Measurements from ENCODE around the gene CABYR.

The CABYR gene

DNA sequence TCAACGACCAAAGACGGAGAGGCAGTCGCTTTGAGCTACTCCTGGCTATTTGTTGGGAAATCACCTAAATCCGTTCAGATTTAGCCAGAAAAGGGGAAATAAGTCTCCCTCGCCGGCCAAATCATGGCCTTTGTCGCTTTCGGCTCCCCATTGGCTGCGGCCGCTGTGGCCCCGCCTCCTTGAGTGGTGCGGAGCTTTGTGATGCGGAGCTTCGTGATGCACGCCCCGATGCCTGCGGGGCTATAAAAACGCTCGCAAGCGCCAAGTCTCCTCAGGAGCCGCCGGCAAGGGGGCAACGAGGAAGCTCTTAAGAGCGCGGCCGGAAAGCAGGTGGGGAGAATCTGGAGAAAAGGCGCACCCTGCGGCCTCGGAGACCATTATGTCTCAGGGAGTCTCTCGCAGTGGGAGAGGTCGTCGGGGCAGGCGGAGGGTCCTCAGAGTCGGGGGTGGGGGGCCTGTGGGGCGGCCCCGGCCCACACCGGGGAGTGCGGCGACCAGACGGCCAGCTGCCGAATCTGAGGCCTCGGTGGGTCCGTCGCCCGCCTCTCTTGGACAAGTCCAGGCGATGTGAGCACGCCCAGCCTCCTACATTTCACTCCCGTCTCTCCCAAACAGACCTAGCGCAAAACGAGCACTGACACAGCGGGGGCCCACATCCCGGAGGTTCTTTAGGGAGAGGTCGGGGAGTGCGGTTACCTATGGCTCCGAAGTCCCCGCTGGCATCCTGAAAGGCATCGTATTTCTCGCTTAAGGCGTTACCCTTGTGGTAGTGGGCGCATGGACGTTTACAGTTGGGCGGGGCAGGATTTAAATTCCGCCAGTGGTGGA is at the start of gene CABYR:
CABYR (plus strand) TSS at position 274 of the 828 bp plus-strand sequence. CDS start 4,053 bp downstream, outside the sequence.
- Histone ChIP-seq H3K4me1 (ENCODE audit: insufficient read depth, low read length) (no peaks in the 10 kb centered on the region), H2AFZ (ENCODE audit: low read depth, low read length) (no peak within 1 kb of the TSS)

DNA sequence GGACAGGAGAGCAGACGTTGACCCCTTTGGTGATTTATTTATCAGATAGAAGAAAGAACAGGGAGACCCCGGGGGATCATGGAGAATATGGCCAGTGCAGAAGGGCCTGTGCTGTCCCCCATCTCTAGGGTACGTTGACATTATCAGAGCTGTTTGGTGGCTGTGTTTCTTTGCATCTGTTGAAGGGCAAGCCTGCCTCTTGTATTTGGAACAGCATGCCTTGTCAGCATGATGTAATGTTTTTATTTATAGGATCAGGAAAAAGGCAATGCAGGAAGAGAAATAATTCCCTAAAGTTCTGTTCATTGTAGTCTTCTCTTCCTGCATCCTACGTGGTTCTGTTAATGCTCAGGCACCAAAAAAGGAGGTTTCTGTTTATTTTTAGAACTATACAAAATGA is 49.8 kb upstream of the CABYR start:
- Histone ChIP-seq H3K27me3 (ENCODE audit: insufficient read depth, low read length) (no peaks in the 10 kb centered on the region), H2AFZ (ENCODE audit: low read depth, low read length) (no peak overlapping the region), H3K4me1 (ENCODE audit: insufficient read depth, low read length) (peaks cover 3% of the 10 kb centered on the region), H3K4me3 (ENCODE audit: low read length) (no peak overlapping the region), H3K9me3 (ENCODE audit: low read length) (no peaks in the 10 kb centered on the region), H3K36me3 (ENCODE audit: insufficient read depth, low read length) (peaks cover 5% of the 10 kb centered on the region)

More for the DNA sequence above, at the start of gene CABYR:
- H3K4me3 ChIP-seq (ENCODE audit: low read length), result no peak within 1 kb of the TSS
- no peaks in the 10 kb centered on the region for H3K9me3 ChIP-seq (ENCODE audit: low read length)
- H3K27me3 ChIP-seq (ENCODE audit: insufficient read depth, low read length), result no peaks in the 10 kb centered on the region
- no peaks in the 10 kb centered on the region for H3K36me3 ChIP-seq (ENCODE audit: insufficient read depth, low read length)

DNA sequence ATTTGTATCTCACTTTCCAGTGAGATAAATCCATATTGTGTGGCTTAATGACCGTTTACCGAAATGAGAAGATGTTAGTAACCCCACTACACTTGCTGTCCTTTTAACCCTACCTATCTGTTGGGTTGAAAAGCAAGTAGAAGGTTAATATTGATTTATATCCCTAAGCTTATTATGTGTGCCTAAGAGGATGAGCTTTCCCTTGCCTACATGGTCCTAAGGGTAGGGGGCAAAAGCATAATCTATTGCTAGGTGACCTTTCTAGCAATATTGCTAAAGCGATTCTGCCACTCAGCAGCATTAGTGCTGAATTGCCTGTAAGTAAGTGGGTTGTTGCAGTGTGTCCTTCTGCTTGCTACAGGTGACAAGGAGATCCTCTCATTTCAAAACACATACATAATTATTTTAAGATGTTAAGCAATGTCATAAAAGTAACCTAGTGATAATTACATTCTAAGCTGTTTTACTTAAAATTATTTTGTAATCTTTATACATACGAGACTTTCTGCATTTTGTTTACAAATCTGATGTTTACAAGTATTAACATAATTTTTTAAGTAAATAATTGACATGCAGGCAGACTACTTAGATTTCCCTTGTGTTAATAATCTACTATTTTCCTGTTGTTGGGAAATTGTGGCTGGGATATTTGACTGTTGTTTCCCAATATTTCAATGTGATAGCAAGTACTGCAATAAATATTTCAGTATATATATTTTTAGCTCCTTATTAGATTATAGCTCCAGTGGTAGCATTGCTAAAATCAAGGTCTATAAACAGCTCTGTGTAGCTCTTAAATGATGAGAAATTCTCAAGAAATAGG is 49.1 kb upstream of the CABYR start:
- Histone ChIP-seq H3K36me3 (ENCODE audit: insufficient read depth, low read length) (peaks cover 5% of the 10 kb centered on the region), H2AFZ (ENCODE audit: low read depth, low read length) (no peak overlapping the region), H3K4me3 (ENCODE audit: low read length) (no peak overlapping the region), H3K9me3 (ENCODE audit: low read length) (no peaks in the 10 kb centered on the region), H3K4me1 (ENCODE audit: insufficient read depth, low read length) (peaks cover 3% of the 10 kb centered on the region), H3K27me3 (ENCODE audit: insufficient read depth, low read length) (no peaks in the 10 kb centered on the region)

DNA sequence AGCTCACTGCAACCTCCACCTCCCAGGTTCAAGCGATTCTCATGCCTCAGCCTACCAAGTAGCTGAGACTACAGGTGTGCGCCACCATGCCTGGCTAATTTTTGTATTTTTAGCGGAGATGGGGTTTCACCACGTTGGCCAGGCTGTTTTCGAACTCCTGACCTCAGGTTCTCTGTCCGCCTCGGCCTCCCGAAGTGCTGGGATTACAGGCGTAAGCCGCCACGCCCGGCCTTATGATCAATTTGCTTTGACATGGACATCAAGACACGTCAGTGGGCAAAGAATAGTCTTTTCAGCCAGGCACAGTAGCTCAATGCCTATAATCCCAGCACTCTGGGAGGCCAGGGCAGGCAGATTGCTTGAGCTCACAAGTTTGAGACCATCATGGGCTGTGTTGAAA is 48.0 kb upstream of the CABYR start:
- H2AFZ ChIP-seq (ENCODE audit: low read depth, low read length), result no peak overlapping the region
- H3K9me3 ChIP-seq (ENCODE audit: low read length), result no peaks in the 10 kb centered on the region
- no peaks in the 10 kb centered on the region for H3K27me3 ChIP-seq (ENCODE audit: insufficient read depth, low read length)
- no peak overlapping the region for H3K4me3 ChIP-seq (ENCODE audit: low read length)
- H3K36me3 ChIP-seq (ENCODE audit: insufficient read depth, low read length), result no peaks in the 10 kb centered on the region
- H3K4me1 ChIP-seq (ENCODE audit: insufficient read depth, low read length), result peaks cover 3% of the 10 kb centered on the region

- no peaks in the 10 kb centered on the region for H3K27me3 ChIP-seq (ENCODE audit: insufficient read depth, low read length)
- H3K4me1 ChIP-seq (ENCODE audit: insufficient read depth, low read length), result no peaks in the 10 kb centered on the region
- no peaks in the 10 kb centered on the region for H3K9me3 ChIP-seq (ENCODE audit: low read length)
- no peak overlapping the region for H2AFZ ChIP-seq (ENCODE audit: low read depth, low read length)
- H3K36me3 ChIP-seq (ENCODE audit: insufficient read depth, low read length), result peaks cover 3% of the 10 kb centered on the region
- no peak overlapping the region for H3K4me3 ChIP-seq (ENCODE audit: low read length)
These were observed 44.3 kb upstream of the CABYR start for GRCh38 chr18:24094561-24094960.

DNA sequence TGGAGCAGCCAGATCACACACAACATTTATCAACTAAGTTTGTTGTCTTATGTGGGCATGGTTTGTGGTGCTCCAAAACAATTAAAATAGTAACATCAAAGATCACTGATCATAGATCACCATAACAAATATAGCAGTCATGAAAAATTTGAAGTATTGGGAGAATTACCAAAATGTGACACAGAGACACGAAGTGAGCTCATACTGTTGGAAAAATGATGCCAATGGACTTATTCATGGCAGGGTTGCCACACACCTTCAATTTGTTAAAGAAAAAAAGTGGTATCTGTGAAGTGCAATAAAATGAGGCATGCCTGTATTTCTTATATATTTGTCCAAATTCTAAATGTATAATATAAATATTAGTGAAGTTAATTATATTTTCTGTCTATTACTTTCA is 42.9 kb upstream of the CABYR start:
- no peaks in the 10 kb centered on the region for H3K9me3 ChIP-seq (ENCODE audit: low read length)

GRCh38 chr18:24103320-24104021 is 35.4 kb upstream of the CABYR start:
- no peak overlapping the region for H3K4me3 ChIP-seq (ENCODE audit: low read length)
- H3K36me3 ChIP-seq (ENCODE audit: insufficient read depth, low read length), result peaks cover 7% of the 10 kb centered on the region
- H2AFZ ChIP-seq (ENCODE audit: low read depth, low read length), result no peak overlapping the region
- no peaks in the 10 kb centered on the region for H3K27me3 ChIP-seq (ENCODE audit: insufficient read depth, low read length)
- H3K9me3 ChIP-seq (ENCODE audit: low read length), result no peaks in the 10 kb centered on the region
- H3K4me1 ChIP-seq (ENCODE audit: insufficient read depth, low read length), result no peaks in the 10 kb centered on the region

More for the DNA sequence above, 42.9 kb upstream of the CABYR start:
- Histone ChIP-seq H3K27me3 (ENCODE audit: insufficient read depth, low read length) (no peaks in the 10 kb centered on the region), H2AFZ (ENCODE audit: low read depth, low read length) (no peak overlapping the region), H3K4me3 (ENCODE audit: low read length) (no peak overlapping the region), H3K4me1 (ENCODE audit: insufficient read depth, low read length) (no peaks in the 10 kb centered on the region), H3K36me3 (ENCODE audit: insufficient read depth, low read length) (peaks cover 3% of the 10 kb centered on the region)

DNA sequence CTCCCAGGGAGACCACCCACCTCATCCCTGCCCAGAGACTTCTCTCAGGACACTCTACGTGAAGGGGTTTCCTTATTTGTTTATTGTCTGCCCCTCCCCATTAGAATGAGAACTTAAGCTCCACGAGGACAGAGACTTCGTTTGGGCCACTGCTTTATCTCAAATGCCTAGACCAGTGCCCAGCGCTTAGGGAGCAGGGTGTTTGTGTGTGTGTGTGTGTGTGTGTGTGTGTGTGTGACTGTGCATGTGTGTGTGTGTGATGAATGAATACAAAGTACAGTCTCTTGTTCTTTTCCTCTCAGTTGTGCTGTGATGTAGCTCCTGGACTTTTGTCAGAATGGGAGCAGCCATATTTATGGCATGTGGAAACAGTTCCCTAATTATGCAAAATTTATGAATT is 34.4 kb upstream of the CABYR start:
- Histone ChIP-seq H3K4me1 (ENCODE audit: insufficient read depth, low read length) (no peaks in the 10 kb centered on the region), H3K9me3 (ENCODE audit: low read length) (no peaks in the 10 kb centered on the region), H2AFZ (ENCODE audit: low read depth, low read length) (no peak overlapping the region), H3K36me3 (ENCODE audit: insufficient read depth, low read length) (peaks cover 7% of the 10 kb centered on the region), H3K27me3 (ENCODE audit: insufficient read depth, low read length) (no peaks in the 10 kb centered on the region), H3K4me3 (ENCODE audit: low read length) (no peak overlapping the region)

- Histone ChIP-seq H3K36me3 (ENCODE audit: insufficient read depth, low read length) (no peaks in the 10 kb centered on the region), H3K9me3 (ENCODE audit: low read length) (no peaks in the 10 kb centered on the region), H3K4me1 (ENCODE audit: insufficient read depth, low read length) (no peaks in the 10 kb centered on the region), H2AFZ (ENCODE audit: low read depth, low read length) (no peak overlapping the region), H3K27me3 (ENCODE audit: insufficient read depth, low read length) (no peaks in the 10 kb centered on the region), H3K4me3 (ENCODE audit: low read length) (no peak overlapping the region)
These were observed 30.2 kb upstream of the CABYR start for GRCh38 chr18:24108641-24109040.

GRCh38 chr18:24111936-24112335 is 26.9 kb upstream of the CABYR start:
- Histone ChIP-seq H3K36me3 (ENCODE audit: insufficient read depth, low read length) (peaks cover 3% of the 10 kb centered on the region), H3K27me3 (ENCODE audit: insufficient read depth, low read length) (no peaks in the 10 kb centered on the region), H2AFZ (ENCODE audit: low read depth, low read length) (no peak overlapping the region), H3K4me1 (ENCODE audit: insufficient read depth, low read length) (no peaks in the 10 kb centered on the region), H3K4me3 (ENCODE audit: low read length) (no peak overlapping the region), H3K9me3 (ENCODE audit: low read length) (no peaks in the 10 kb centered on the region)

- Histone ChIP-seq H3K4me3 (ENCODE audit: low read length) (no peak overlapping the region), H3K9me3 (ENCODE audit: low read length) (no peaks in the 10 kb centered on the region), H3K27me3 (ENCODE audit: insufficient read depth, low read length) (no peaks in the 10 kb centered on the region), H2AFZ (ENCODE audit: low read depth, low read length) (no peak overlapping the region), H3K4me1 (ENCODE audit: insufficient read depth, low read length) (no peaks in the 10 kb centered on the region), H3K36me3 (ENCODE audit: insufficient read depth, low read length) (peaks cover 3% of the 10 kb centered on the region)
These were observed 26.4 kb upstream of the CABYR start for GRCh38 chr18:24112464-24112863.

DNA sequence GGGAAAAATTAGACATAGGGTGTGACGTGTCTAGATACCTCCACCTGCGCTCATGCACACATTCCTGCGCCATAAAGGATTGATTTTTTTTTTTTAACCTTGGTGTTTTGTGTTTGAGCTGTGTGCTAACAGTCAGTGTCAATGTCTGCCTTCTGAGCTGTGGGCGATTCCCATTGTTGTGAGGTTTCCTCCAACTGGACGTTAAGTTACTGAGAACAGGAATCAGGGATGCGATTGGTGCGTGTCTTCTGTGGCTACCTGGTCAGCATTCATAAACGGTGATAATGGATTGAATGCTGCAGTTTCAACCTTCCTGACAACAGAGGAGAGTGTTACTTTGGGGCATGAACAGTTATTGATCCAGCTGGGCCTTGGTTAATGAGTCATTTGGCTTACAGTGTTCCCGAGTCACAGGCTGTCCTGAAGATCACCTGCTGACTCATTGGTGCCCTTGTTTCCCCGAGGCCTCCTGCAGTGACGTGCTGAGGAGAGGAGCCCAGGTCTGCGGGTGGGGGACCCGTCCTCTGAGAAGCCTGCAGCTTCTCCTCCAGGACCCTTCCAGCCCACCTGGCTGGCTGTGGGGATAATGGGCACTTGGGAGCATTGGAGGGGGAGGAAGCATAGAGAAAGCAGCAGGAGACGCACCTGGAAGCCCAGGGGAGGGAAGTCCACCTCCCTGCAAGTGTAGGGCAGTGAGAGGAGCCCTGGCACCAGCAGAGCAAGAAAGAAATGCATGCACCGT is 25.8 kb upstream of the CABYR start:
- Histone ChIP-seq H3K36me3 (ENCODE audit: insufficient read depth, low read length) (peaks cover 3% of the 10 kb centered on the region), H3K27me3 (ENCODE audit: insufficient read depth, low read length) (no peaks in the 10 kb centered on the region), H3K4me3 (ENCODE audit: low read length) (no peak overlapping the region), H3K9me3 (ENCODE audit: low read length) (no peaks in the 10 kb centered on the region), H3K4me1 (ENCODE audit: insufficient read depth, low read length) (no peaks in the 10 kb centered on the region), H2AFZ (ENCODE audit: low read depth, low read length) (no peak overlapping the region)

All from neuron (in vitro differentiated cells).